Liver (tissue), 9 donors: Measurements from ENCODE around the gene PIP4K2B. TPM values are rescaled to one million over a fixed set of nuclear protein-coding genes. Genes with fewer than 3 reads are reported as not detected.

Source experiments
- DNase-seq: peaks from one replicate; pipeline ENCODE4 v3.0.0-alpha.2; 2017; ENCODE audit warnings: low spot score
- H3K27ac ChIP-seq, 2 donors: one replicate each; pipeline ENCODE4 v1.7.0; 2013; ENCODE audit warnings: inconsistent platforms in 2 of 2, low read length in 2 of 2, control low read depth in 1 of 2, low read depth in 1 of 2, mild to moderate bottlenecking in 1 of 2
- H3K27me3 ChIP-seq, 4 donors: one replicate each; pipeline versions ENCODE4 v1.6.1 to v1.7.0; 2013; ENCODE audit warnings: low read length in 3 of 4, inconsistent platforms in 1 of 4, mild to moderate bottlenecking in 1 of 4, moderate library complexity in 1 of 4; ENCODE audit not compliant: control insufficient read depth in 4 of 4, insufficient read depth in 4 of 4
- H3K36me3 ChIP-seq, 4 donors: one replicate each; pipeline versions ENCODE4 v1.6.1 to v1.7.0; 2013; ENCODE audit warnings: low read length in 3 of 4, mild to moderate bottlenecking in 3 of 4, low read depth in 1 of 4, moderate library complexity in 1 of 4; ENCODE audit not compliant: control insufficient read depth in 4 of 4, insufficient read depth in 3 of 4
- H3K4me1 ChIP-seq, 4 donors: one replicate each; pipeline versions ENCODE4 v1.6.1 to v1.7.0; 2013; ENCODE audit warnings: low read length in 3 of 4, mild to moderate bottlenecking in 3 of 4, moderate library complexity in 1 of 4; ENCODE audit not compliant: control insufficient read depth in 4 of 4, insufficient read depth in 4 of 4
- H3K4me3 ChIP-seq, 3 donors: one replicate each; pipeline versions ENCODE4 v1.6.1 to v1.7.0; 2013; ENCODE audit warnings: low read length in 3 of 3, control low read depth in 1 of 3, low read depth in 1 of 3, mild to moderate bottlenecking in 1 of 3
- H3K9ac ChIP-seq, 2 donors: one replicate each; pipeline ENCODE4 v1.7.0; 2013; ENCODE audit warnings: low read length in 2 of 2, mild to moderate bottlenecking in 2 of 2, moderate library complexity in 2 of 2, control low read depth in 1 of 2, low read depth in 1 of 2
- H3K9me3 ChIP-seq, 4 donors: one replicate each; pipeline versions ENCODE4 v1.6.1 to v1.7.0; 2013; ENCODE audit warnings: low read length in 3 of 4; ENCODE audit not compliant: control insufficient read depth in 4 of 4
- ATF3 ChIP-seq: IDR thresholded peaks from 2 replicates; pipeline ENCODE4 v1.6.1; 2016; ENCODE audit warnings: antibody characterized with exemption
- CTCF ChIP-seq: fragments of 150-350 bp; IDR thresholded peaks from 2 replicates; pipeline ENCODE4 v1.5.1; 2017; ENCODE audit warnings: improper control_type of control experiment, low read depth, low read length; ENCODE audit not compliant: missing input control
- EGR1 ChIP-seq, 2 donors: IDR thresholded peaks; 2 replicates each; pipeline ENCODE4 v1.6.1; 2016 to 2018; ENCODE audit warnings: antibody characterized with exemption in 2 of 2, low read depth in 2 of 2
- FOXA1 ChIP-seq: IDR thresholded peaks from 2 replicates; pipeline ENCODE4 v1.6.1; 2016; ENCODE audit warnings: antibody characterized with exemption
- FOXA2 ChIP-seq: IDR thresholded peaks from 2 replicates; pipeline ENCODE4 v1.6.1; 2016; ENCODE audit warnings: antibody characterized with exemption
- GABPA ChIP-seq, 2 donors: IDR thresholded peaks in 1 of 2; conservative IDR thresholded peaks in 1 of 2; 2 replicates each; pipeline ENCODE4 v1.6.1; 2016; ENCODE audit warnings: antibody characterized with exemption in 2 of 2, mild to moderate bottlenecking in 1 of 2, moderate library complexity in 1 of 2
- HNF4A ChIP-seq, 2 donors: conservative IDR thresholded peaks; 2 replicates each; pipeline ENCODE4 v1.6.1; 2016; ENCODE audit warnings: antibody characterized with exemption in 2 of 2, mild to moderate bottlenecking in 2 of 2
- HNF4G ChIP-seq: IDR thresholded peaks from 2 replicates; pipeline ENCODE4 v1.6.1; 2016; ENCODE audit warnings: antibody characterized with exemption
- JUND ChIP-seq, 2 donors: IDR thresholded peaks; 2 replicates each; pipeline ENCODE4 v1.6.1; 2016; ENCODE audit warnings: antibody characterized with exemption in 2 of 2
- MAX ChIP-seq: IDR thresholded peaks from 2 replicates; pipeline ENCODE4 v1.6.1; 2016; ENCODE audit warnings: antibody characterized with exemption
- NR2F2 ChIP-seq: IDR thresholded peaks from 2 replicates; pipeline ENCODE4 v1.6.1; 2016; ENCODE audit warnings: antibody characterized with exemption
- RAD21 ChIP-seq, 2 donors: IDR thresholded peaks; 2 replicates each; pipeline ENCODE4 v1.6.1; 2016; ENCODE audit warnings: antibody characterized with exemption in 2 of 2, mild to moderate bottlenecking in 2 of 2
- REST ChIP-seq: IDR thresholded peaks from 2 replicates; pipeline ENCODE4 v1.6.1; 2016; ENCODE audit warnings: antibody characterized with exemption, mild to moderate bottlenecking
- RXRA ChIP-seq, 2 donors: IDR thresholded peaks; 2 replicates each; pipeline ENCODE4 v1.6.1; 2017 to 2018; ENCODE audit warnings: antibody characterized with exemption in 2 of 2, mild to moderate bottlenecking in 1 of 2
- SP1 ChIP-seq: IDR thresholded peaks from 2 replicates; pipeline ENCODE4 v1.6.1; 2018; ENCODE audit warnings: antibody characterized with exemption, mild to moderate bottlenecking
- TAF1 ChIP-seq: conservative IDR thresholded peaks from 2 replicates; pipeline ENCODE4 v1.6.1; 2016; ENCODE audit warnings: antibody characterized with exemption, mild to moderate bottlenecking
- YY1 ChIP-seq: IDR thresholded peaks from 2 replicates; pipeline ENCODE4 v1.6.1; 2016; ENCODE audit warnings: antibody characterized with exemption, mild to moderate bottlenecking
- ZBTB33 ChIP-seq: IDR thresholded peaks from 2 replicates; pipeline ENCODE4 v1.6.1; 2016; ENCODE audit warnings: antibody characterized with exemption
- WGBS: extraction: QIAGEN DNeasy Blood & Tissue Kit; methylation state at CpG from one replicate; pipeline ENCODE4 v1.1.7; 2013; 5-methylcytosine and 5-hydroxymethylcytosine counted together
- polyA plus RNA-seq, 2 donors: library from polyadenylated mRNA; stranded (reverse) in 1 of 2; unstranded in 1 of 2; fragments of 200-250 nt in 1 of 2; fragments of >200 nt in 1 of 2; fragmentation: Nextera tagmentation in 1 of 2; extraction: Ambion mirVana in 1 of 2; gene quantifications; one replicate each; pipeline versions ENCODE4 v1.2.1 to v1.2.3, GENCODE V29; 2013 to 2015
- total RNA-seq, 2 donors: library from RNA; depleted of rRNA; stranded (reverse); fragments of >200 nt; gene quantifications; one replicate each; pipeline ENCODE4 v1.2.3, GENCODE V29; 2014
- donor health status: healthy.
- donor health status: healthy.
- donor health status: healthy.
- donor health status: healthy.
- donor health status: healthy.

Gene PIP4K2B
- total and polyA plus RNA-seq, 4 donors = 2.4 to 21.5 (median 13.6) TPM

- H3K4me3 ChIP-seq = no peak overlapping the region
- WGBS = 84% methylated on average over 12 of the region's 12 CpGs
- no peak for TF ChIP-seq HNF4G
- no peak for TF ChIP-seq HNF4A (conservative IDR thresholded peaks at IDR 0.05)
- TF ChIP-seq FOXA1 = no peak
- no peak for TF ChIP-seq GABPA (IDR thresholded peaks at IDR 0.05 in 1 of 2, conservative IDR thresholded peaks at IDR 0.05 in 1 of 2)
- no peak for TF ChIP-seq RXRA (IDR thresholded peaks at IDR 0.05)
- TF ChIP-seq ATF3 = no peak
- no peak for TF ChIP-seq FOXA2
- TF ChIP-seq CTCF = no peak
- no peak for TF ChIP-seq SP1
- no peak for TF ChIP-seq REST
- no peak for TF ChIP-seq MAX
- TF ChIP-seq YY1 = no peak
- TF ChIP-seq JUND (IDR thresholded peaks at IDR 0.05) = no peak
- no peak for TF ChIP-seq EGR1 (IDR thresholded peaks at IDR 0.05; ENCODE audit: low read depth in 2 of 2)
- TF ChIP-seq ZBTB33 = no peak
- no peak for TF ChIP-seq TAF1
- no peak for TF ChIP-seq NR2F2
- no peak for TF ChIP-seq RAD21 (IDR thresholded peaks at IDR 0.05)
- no peak overlapping the region for H3K9ac ChIP-seq
- DNase-seq = no peak
- H3K4me1 ChIP-seq = peaks cover 0 to 4% (median 0%) of the 10 kb centered on the region in 4 donors
- no peaks in the 10 kb centered on the region for H3K9me3 ChIP-seq
- no peak overlapping the region for H3K27ac ChIP-seq
- H3K27me3 ChIP-seq = no peaks in the 10 kb centered on the region
- H3K36me3 ChIP-seq = peaks cover 8 to 48% (median 15%) of the 10 kb centered on the region in 4 donors
Observed at GRCh38 chr17:38717139-38717745, 82.1 kb downstream of the PIP4K2B start.
